Daoy (cell line): ENCODE data around the gene ARAP2. TPM values are rescaled to one million over a fixed set of nuclear protein-coding genes. Genes with fewer than 3 reads are reported as not detected.
"Not testable (repeated sequence)": the region's sequence is repeated elsewhere in the genome, so short reads cannot be mapped to it uniquely, and the experiment has no call there.

Experiments used
- DNase-seq: peaks from one replicate; pipeline ENCODE4 v3.0.0-alpha.2; 2015; ENCODE audit warnings: low read depth
- total RNA-seq: library from RNA; depleted of rRNA; stranded (reverse); fragments of >200 nt; shearing (Covaris generic); gene quantifications from 2 replicates; pipeline ENCODE4 v1.2.3, GENCODE V29; 2014

The ARAP2 gene
- total RNA-seq, 1 experiment from 2014 or later, result 0.97 TPM

DNA sequence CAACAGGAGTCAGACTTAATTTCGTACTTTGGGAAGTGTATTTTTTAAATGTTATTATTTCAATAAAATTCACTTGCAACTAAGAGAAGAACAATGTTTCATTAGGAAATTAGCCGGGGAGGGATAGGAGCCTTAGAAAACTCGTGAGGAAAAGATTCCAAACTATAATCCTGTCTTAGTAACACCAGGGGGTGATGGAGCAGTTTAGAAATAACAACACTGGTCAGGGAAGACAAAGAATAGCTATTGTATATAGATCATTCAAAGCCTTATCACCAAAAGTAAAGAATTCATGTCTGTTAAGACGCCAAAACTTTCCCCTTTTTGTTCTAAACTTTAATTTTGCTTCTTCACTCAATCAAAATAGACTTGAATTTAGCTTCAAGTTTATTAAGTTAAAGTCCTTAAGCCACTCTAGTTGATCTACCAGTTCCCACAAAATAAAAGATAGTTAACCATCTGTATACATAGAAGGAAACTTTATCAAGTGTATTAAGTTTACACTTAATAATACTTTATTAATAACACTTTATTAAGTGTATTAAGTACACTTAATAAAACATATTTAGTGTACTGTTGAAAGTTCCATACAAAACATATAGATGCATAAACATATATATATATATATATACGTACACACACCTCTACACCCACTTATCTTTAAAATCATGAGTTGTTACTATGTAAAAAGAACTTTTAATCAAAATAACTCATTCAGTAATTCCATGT, 60.5 kb downstream of the ARAP2 start:
- no peak for DNase-seq

DNA sequence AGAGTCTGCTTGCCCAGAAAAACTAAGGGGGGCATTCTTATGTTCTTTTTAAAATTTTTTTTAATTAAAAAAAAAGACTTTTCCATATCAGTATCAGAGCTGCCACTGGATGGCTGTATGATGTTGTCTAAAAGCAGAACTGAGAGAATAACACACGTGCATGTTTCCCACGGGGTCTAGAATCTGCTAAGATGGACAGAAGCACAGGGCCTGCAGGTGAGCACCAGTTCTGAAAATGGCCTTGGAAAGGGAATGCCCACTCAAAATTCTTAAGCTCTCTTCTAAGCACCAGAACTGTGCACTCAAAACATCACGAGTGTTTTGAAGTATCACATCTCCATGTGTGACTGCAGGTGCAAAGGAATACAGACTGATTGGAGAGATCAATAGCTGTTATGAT, 61.1 kb downstream of the ARAP2 start:
- no peak for DNase-seq

DNA sequence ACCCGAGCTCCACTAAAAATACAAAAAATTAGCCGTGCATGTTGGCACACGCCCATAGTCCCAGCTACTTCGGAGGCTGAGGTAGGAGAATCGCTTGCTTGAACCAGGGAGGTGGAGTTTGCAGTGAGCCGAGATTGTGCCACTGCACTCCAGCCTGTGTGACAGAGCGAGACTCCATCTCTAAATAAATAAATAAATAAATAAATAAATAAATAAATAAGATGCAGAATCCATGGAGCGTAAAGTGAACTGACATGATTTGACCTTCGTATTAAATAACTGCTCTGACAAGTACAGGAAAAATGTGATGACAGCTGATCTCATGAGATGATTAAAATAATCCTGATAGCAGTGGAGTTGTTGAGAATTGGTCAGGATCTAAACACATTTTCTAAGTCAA, 62.0 kb downstream of the ARAP2 start:
- not testable (repeated sequence) for DNase-seq

DNA sequence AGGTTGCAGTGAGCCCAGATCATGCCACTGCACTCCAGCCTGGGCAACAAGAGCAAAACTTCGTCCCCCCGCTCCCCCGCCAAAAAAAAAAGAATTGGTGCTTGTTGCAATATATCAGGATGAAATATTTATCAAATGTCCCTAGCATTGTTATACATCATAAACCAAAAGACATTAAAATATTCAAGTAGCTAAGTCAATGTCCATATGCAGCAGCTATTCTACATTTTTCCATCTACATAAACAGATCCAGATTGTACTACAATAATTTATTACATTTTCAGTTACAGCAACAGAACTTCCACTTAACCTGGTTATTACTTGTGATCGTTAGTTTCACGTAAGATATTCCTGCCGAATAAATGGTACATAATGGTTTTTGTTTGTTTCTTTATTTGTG, 64.1 kb downstream of the ARAP2 start:
- DNase-seq, result no peak

DNA sequence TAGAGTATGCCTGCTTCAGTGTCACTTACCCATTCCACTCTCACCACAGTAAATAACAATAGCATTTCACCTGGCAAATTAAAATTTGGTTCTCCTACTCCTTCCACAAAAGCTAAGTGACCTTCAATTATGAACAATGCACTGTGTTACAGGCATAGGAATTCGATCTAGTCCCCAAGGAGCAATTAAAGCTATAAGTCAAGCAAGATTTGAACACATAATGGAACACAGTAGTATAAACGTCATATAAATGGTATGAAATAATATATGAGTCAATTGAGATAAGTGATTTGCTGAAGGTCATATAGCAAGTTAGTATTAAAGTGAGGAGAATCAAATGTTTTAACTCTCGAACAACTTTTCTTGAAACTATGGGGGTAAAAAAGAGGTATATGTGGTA, 65.8 kb downstream of the ARAP2 start:
- no peak for DNase-seq

DNA sequence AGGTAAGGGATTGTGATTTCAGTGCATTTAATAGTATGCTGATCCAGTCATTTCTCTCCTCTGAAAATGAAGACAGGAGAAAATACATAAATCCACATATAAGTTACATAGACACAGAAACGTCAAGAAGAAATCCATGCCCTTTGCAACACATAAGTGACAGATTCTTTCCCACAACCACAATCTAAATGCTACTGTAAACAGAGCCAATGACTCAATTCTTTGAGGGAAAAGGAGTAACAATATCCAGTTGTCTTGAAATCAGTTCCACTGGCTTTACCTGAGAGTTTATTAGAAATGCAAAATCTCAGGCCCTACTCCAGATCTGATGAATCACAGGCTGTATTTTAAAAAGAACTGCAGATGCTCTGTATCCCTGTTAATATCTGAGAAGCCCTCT, 66.4 kb downstream of the ARAP2 start:
- no peak for DNase-seq

DNA sequence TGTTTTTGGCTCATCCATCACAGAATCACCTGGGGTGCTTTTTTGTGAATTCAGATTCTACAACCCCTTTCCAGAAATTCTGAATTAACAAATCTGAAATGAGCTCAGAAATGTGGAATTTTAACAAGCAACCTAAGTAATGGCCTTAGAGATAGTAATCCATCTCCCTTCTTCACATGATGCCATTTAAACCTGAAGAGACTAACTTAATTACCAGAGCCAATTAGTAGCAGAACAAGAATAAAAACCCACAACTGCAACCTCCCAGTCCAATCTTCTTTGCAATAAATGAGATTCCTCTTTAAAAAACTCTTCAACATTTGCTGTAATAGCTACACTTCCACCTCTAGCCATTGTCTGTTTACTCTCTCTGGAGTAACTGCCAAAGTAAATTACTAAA, 69.7 kb downstream of the ARAP2 start:
- no peak for DNase-seq

DNA sequence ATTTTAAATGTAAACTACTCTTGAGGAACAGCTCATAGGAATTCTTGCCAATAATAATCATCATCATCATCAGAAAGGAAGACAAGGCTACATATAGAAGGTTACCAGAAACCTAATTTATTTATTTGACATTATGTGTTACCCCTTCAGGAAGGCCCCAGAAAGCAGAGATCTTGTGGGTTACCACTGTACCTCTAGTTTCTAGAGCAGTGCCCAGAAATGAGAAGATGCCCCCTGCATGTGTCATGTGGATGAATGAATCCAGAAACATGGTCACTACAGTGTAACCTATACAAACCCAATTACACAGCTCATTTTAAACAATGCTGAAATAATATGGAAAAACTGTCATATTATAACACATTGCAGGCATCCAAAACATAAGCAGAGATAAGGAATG, 70.4 kb downstream of the ARAP2 start:
- no peak for DNase-seq

DNA sequence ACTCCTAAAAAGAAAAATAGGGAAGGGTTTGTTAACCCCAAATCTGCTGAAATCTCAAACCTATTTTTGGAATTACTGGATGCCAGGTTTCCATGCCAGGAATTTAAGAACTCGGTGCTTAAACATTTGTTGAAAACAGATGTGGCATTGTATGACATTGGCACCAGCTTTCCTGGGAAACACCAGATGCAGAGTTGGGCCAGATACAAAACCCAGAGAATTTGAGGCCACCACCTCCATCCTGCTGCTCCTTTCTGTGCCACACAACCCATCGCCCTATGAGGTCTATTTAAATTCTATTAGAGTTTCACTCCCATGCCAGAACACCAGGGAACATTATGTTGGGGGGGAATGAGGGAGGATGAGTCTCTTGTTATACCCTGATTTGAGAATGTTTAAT, 71.7 kb downstream of the ARAP2 start:
- DNase-seq, result no peak

DNA sequence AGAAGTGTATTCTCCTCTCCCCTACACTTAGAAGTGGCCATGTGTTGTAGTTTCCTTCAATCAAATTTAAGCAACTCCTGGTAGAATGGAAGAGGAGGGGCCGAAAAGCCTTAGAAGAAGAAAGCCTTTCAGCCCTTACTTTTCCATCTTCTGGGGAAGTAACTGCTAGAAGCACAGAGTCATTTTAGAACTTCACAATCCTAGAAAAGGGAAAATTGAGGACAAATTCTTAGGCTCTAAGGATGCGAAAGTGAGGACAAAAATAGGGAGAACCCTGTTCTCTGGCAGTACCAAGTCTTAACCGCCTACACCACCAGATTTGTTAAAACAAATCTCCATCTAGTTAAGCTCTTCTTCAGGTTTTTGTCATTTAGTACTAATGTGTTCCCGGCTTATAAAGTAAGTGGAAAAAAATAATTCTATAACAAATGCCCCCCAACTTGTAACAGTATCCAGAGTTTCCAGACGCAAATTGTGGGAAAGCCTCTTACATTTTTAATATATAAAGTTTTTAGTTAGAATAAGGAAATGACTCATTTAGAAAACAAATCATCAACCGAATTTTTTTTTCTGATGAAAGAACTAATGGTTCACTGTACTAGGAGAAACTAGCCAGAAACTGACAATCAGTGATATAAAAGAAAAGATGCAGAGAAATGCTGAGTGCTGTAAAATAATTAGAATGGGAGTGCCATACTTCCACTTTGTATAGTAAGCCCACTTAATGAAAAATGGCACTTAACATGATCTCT, 76.0 kb downstream of the ARAP2 start:
- DNase-seq, result no peak

DNA sequence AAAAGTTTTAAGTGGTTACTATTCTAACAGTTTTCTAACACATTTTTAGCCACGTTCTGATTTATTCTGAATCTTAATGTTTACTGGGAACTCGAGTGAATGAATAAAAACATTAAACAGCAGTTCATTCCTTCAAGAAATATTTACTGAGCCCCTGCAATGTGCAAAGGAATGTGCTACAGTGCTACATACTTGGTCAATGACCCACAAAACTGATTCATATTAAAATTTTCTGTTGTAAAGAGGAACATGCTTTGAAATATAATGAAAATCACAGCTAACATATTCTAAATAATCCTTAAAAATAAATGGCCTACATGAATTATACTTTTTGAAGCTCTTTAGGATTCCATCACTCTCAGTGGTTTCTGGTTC, 78.7 kb downstream of the ARAP2 start:
- no peak for DNase-seq

DNA sequence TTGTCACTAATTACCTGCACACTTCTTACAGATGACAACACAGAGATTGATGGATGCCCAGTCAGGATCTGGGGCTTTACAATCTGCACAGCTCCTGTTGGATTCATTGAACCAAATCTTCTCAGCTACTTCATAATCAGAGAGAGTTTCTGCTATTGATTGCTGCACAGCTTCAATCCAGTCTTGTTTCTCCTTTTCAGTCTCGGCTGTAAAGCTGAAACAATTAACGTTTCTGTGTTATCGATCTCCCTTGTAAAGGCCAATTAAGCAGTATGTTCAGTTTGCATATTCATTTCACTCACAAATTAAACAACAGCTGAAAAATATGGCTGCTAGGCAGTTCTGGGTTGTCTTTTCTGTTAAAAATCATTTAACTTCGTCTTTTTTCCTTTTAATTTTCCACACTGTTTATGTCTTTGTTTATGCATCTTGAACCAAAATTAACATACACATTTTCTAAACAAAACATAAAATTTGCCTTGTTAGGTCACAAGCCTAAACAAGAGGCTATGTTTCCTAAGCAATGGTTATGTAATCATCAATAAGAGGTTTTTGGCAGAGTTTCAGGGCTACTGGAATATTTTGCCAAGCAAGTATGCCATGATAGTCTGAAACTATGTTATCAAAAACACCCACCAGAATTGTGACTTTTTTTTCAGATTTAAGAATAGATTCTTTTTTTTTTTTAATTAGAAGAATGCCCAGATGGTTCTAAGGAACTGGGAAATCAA, 79.2 kb downstream of the ARAP2 start:
- no peak for DNase-seq

DNA sequence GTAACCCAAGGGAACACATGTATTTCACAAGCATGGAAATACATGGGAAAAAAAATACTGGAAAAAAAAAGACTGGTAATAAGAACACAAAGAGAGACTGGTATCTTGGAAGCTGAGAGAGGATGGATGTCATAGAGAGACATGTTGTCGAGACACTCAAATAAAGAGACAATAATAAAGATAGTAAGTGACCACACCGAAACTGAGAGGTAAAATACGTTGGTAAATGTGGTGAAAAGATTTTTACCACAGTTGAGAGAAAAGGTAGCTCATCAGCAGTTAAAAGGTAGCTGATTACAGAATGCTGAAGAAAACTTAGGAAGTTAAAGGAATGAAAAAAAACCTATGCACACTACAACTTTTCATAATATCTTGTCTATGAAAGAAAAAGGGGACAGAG, 81.1 kb downstream of the ARAP2 start:
- DNase-seq, result no peak

DNA sequence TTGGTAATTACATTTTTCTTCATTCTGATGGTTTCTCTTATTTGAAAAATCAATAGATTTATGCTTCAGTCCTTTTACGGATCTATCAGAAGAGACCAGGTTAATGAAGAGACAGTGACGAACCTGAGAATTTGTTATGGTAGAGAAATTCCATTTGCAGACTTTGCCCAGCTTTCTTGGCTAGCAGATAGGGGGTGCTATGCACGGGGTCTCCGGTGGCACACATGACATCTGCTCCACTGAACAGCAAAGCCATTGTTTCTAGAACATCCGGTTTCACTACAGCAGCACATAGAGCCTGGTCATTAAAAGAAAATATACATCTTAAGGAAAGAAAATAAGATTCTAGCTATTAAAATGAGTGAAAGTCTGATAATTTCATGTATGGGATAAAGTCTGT, 85.1 kb downstream of the ARAP2 start:
- DNase-seq, result peak; percentile 3

DNA sequence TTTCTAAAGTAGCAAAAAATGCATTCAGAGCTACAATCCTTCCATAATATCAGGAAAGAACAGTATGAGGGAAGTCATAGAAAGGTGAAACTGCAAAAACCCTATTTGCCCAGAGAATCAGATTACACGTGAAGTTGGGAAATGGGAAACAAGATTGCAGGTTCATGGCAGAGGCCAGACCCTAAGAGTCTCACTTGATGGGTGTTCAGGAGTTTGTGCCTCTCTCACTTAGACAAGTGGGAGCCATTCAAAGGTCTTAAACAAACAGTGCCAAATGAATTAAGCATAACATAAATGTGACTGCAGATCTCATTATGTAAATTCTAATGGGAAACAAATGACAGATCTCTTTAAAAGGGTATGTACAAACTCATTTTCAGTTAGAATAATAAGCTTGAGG, 91.6 kb downstream of the ARAP2 start:
- DNase-seq, result no peak

DNA sequence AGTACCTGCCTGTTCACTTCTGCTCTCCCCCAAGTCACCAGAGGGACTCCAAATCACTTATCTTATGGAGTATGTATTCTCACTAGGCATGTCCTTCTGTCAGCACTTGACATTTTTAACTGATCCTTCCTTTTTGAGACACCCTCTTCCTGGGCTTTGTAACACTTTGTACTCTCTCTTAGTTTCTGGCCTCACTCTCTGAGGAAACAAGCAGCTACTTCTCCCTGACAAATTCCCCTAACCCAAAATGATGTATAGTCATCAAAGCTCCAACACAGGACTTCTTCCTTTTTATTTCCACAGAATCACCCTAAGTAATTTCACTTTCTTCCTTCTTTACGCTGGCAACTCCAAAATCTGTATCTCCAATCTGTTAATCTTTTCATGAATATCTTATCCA, 101.8 kb downstream of the ARAP2 start:
- no peak for DNase-seq

DNA sequence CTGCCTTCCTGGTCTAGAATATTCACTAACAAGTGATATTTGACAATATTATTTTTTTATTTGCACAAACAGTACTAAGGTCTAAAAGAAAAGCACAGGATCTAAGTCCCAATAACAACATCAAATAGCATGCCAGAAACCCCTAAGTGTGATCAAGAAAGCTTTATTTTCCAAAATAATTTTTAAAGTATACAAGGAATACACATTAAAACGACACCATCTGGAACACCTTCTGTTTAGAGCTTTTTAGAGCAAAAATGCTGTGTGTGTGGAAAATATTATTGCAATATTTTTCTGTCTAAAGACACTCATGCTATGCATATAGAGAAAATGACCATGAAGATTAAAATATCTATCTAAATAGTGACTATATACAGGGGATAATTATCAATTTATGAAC, 103.1 kb downstream of the ARAP2 start:
- no peak for DNase-seq

DNA sequence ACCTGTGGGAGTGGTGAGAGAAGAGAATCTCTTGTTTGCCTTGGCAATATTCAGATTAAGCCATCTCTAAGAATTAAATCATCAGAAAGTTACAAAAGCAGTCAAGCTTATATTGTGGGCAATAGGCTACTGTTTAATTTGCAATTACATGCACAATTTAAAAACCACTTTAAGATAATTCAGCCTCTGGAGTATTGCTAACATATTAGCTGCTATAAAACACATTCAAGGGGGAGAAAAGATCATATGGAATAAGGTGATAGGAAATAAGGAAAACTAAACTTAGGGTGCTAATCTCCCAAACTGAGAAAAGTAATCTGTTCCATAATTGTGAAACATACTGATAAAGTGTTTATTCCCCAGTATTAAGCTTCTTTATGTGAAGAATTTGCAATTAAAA, 103.9 kb downstream of the ARAP2 start:
- no peak for DNase-seq

DNA sequence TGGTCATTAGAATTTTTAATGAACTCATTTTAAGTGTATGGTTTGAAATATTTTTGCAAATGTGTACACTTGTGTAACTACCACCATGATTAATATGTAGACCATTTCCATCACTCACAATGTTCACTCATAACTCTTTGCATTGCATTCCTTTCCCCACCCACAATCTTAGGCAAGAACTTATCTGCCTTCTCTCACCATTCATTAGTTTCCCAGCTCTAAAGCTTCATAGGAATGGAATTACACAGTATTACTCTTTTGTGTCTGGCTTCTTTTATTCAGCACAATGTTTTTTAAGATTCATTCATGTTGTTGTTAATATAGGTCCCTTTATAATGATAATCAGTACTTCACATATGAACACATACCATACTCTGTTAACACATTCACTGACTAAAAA, 106.1 kb downstream of the ARAP2 start:
- DNase-seq, result no peak

DNA sequence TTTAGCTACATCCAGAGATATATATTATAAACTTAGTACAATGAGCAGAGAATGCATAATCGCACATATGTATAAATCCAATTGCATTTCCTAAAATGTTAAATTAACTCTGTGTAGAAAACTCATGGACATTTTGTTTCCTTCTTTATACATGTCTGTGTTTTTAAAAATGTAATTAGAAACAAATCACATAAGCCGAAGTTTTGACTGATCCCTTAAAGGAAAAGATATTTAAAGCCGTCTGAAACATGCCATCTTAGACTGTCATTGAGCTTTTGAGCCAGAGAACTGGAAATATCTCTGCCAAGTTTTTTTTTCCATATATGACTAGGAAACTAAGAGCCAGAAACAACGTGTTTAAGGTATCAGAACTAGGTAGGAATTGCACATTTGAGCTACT, 107.0 kb downstream of the ARAP2 start:
- DNase-seq, result no peak

DNA sequence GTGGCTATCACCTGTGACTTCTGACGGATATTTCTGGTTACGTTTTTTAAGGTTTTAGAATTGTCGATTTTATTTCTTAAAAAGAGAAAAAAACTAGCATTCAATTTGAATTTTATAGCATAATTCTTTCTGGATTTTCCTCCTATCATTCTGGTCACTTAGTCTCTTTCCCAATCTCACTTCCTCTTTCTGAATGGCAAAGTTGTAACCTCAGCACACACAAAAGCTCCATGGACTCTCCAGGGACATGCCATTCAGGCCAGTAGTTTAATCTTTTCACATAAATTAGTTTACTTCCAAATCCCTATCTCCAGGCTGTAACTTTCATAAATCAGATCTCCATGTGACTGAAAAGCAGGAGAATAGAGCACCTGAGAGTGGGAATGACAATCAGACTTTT, 110.7 kb downstream of the ARAP2 start:
- DNase-seq, result no peak

DNA sequence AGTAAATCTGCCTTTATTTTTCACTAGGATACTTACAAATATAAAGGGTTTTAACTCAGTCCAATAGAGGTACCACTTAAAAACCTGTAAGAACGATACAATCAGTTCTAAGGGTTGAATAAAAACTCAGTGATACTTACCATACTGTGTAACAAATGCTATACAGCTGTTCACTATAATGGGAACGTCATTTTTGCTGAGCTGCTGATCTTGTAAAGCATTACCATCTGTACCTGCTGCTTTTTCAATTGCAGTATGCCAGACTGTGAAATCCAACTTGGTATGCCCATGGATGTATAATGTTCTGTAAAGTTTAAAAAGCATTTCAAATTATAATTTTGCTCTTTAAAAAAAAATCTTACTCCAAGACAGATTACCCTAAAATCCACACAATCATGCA, 111.2 kb downstream of the ARAP2 start:
- no peak for DNase-seq

DNA sequence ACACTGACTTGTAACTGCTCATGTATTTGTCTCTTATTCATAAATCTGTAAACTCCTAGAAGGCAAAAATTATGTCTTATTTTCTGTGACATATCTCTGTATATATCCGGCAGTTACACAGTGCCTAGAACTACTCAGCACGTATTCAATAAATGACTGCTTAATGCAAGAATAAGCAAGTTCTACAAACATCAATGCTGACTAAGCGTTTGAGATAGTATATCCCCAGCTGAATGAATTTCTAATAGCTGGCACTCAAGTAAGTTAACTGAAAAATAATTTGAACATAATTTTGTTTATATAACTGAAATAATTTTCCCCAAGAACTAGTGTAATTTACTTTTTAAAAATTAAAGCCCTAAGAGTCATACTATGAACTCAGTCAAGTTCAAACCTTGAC, 113.7 kb downstream of the ARAP2 start:
- DNase-seq, result no peak
